HepG2 (cell line): Measurements from ENCODE around the gene DNAJC4. TPM values are rescaled to one million over a fixed set of nuclear protein-coding genes. Genes with fewer than 3 reads are reported as not detected.
A peak's percentile ranks its signal among the peaks of the same experiment; 100 is the strongest.

ENCODE experiments used
- ARID3A ChIP-seq: IDR thresholded peaks from 2 replicates; pipeline ENCODE4 v1.6.1; 2012; ENCODE audit warnings: low read depth, low read length, improper control_type of control experiment
- ARNTL ChIP-seq: sonication (generic); formaldehyde crosslinking; IDR thresholded peaks from 2 replicates; pipeline ENCODE4 v1.4.0; 2020; ENCODE audit warnings: mild to moderate bottlenecking, missing genetic modification reagents
- ELF4 ChIP-seq: sonication (generic); formaldehyde crosslinking; IDR thresholded peaks from 2 replicates; pipeline ENCODE4 v1.5.0; 2020; ENCODE audit warnings: missing genetic modification reagents, mild to moderate bottlenecking, moderate library complexity, borderline replicate concordance
- GFI1 ChIP-seq: sonication (generic); formaldehyde crosslinking; IDR thresholded peaks from 2 replicates; pipeline ENCODE4 v1.5.0; 2020; ENCODE audit warnings: missing genetic modification reagents, mild to moderate bottlenecking, borderline replicate concordance
- KMT2A ChIP-seq: sonication (generic); formaldehyde crosslinking; IDR thresholded peaks from 2 replicates; pipeline ENCODE4 v1.4.0; 2020; ENCODE audit warnings: missing genetic modification reagents
- MAZ ChIP-seq, 2 experiments: sonication (generic) in 1 of 2; formaldehyde crosslinking in 1 of 2; IDR thresholded peaks; 2 replicates each; pipeline versions ENCODE4 v1.5.0 to v1.6.1; 2012 to 2020; ENCODE audit warnings: low read depth in 2 of 2, mild to moderate bottlenecking in 2 of 2, borderline replicate concordance in 1 of 2, improper control_type of control experiment in 1 of 2, low read length in 1 of 2, missing genetic modification reagents in 1 of 2, moderate library complexity in 1 of 2
- NFKB2 ChIP-seq: sonication (generic); formaldehyde crosslinking; IDR thresholded peaks from 2 replicates; pipeline ENCODE4 v1.4.0; 2020; ENCODE audit warnings: missing genetic modification reagents, borderline replicate concordance
- PPARG ChIP-seq: conservative IDR thresholded peaks from 2 replicates; pipeline ENCODE4 v1.6.1; 2016; ENCODE audit warnings: missing biosample characterization, missing genetic modification reagents
- SCMH1 ChIP-seq: sonication (generic); formaldehyde crosslinking; IDR thresholded peaks from 2 replicates; pipeline ENCODE4 v1.9.0; 2021; ENCODE audit warnings: missing genetic modification reagents, mild to moderate bottlenecking, borderline replicate concordance
- SNAPC2 ChIP-seq: sonication (generic); formaldehyde crosslinking; IDR thresholded peaks from 2 replicates; pipeline ENCODE4 v1.8.1; 2022; ENCODE audit warnings: mild to moderate bottlenecking, missing genetic modification reagents
- TFDP1 ChIP-seq: IDR thresholded peaks from 2 replicates; pipeline ENCODE4 v1.6.1; 2016; ENCODE audit warnings: missing compliant biosample characterization, missing genetic modification reagents, borderline replicate concordance
- ZBTB7A ChIP-seq: sonication (generic); formaldehyde crosslinking; IDR thresholded peaks from 2 replicates; pipeline ENCODE4 v1.8.0; 2022; ENCODE audit warnings: mild to moderate bottlenecking, missing genetic modification reagents
- ZNF746 ChIP-seq: sonication (generic); formaldehyde crosslinking; IDR thresholded peaks from 2 replicates; pipeline ENCODE4 v1.8.0; 2022; ENCODE audit warnings: mild to moderate bottlenecking, missing genetic modification reagents
- polyA plus RNA-seq, 8 experiments: library from polyadenylated mRNA; depleted of rRNA in 3 of 8; stranded (reverse) in 7 of 8; unstranded in 1 of 8; fragments of >200 nt; fragmentation: Illumina TruSeq in 4 of 8; extraction: Trizol in 4 of 8; gene quantifications; 2 replicates each; pipeline versions ENCODE4 v1.2.1 to v1.2.3, GENCODE V29; 2011 to 2016; ENCODE audit warnings: low read depth in 4 of 8, missing spikeins in 1 of 8, mixed read lengths in 1 of 8; ENCODE audit not compliant: insufficient read depth in 1 of 8
- total RNA-seq, 5 experiments: library from RNA; depleted of rRNA; stranded (reverse); fragments of >200 nt; fragmentation: Illumina TruSeq; extraction: Trizol; gene quantifications; 2 replicates each; pipeline ENCODE4 v1.2.3, GENCODE V29; 2016; ENCODE audit warnings: low read depth in 1 of 5
- TF ChIP-seq, protein P1 (sequence below): sonication (generic); formaldehyde crosslinking; IDR thresholded peaks from 2 replicates; pipeline ENCODE4 v1.4.0; 2020; ENCODE audit warnings: mild to moderate bottlenecking, missing genetic modification reagents
- TF ChIP-seq, protein P2 (sequence below): conservative IDR thresholded peaks from 2 replicates; pipeline ENCODE4 v1.6.1; 2018; ENCODE audit warnings: missing genetic modification reagents
- TF ChIP-seq, protein P3 (sequence below): sonication (generic); formaldehyde crosslinking; IDR thresholded peaks from 2 replicates; pipeline ENCODE4 v1.5.0; 2020; ENCODE audit warnings: missing genetic modification reagents
- TF ChIP-seq, protein P4 (sequence below): sonication (generic); formaldehyde crosslinking; IDR thresholded peaks from 2 replicates; pipeline ENCODE4 v1.4.0; 2020; ENCODE audit warnings: missing genetic modification reagents, borderline replicate concordance

Gene DNAJC4
- total and polyA plus RNA-seq, 2 of the 13 experiments (the other 11 are each of a cell fraction or from before 2014, with no cell fraction given): 10.3 to 60.8 TPM

- TF ChIP-seq ZNF746 (CRISPR knock-in tag) (0 out of 2 replicates have a peak, but pooled peaks have one; percentile 19), PPARG (0 out of 2 replicates have a peak, but pooled peaks have one; percentile 30), SNAPC2 (CRISPR knock-in tag) (0 out of 2 replicates have a peak, but pooled peaks have one; percentile 49), MAZ (IDR thresholded peaks at IDR 0.05; ENCODE audit: borderline replicate concordance, low read depth, low read length) (peak; percentile 63; the same call in 1 of the 2 replicates), MAZ (CRISPR knock-in tag; IDR thresholded peaks at IDR 0.05; ENCODE audit: low read depth) (0 out of 2 replicates have a peak, but pooled peaks have one; percentile 29), SCMH1 (CRISPR knock-in tag) (no peak), TFDP1 (no peak; the same call in 1 of the 2 replicates), GFI1 (CRISPR knock-in tag) (no peak), KMT2A (no peak), ZBTB7A (peak; percentile 78), ELF4 (CRISPR knock-in tag) (no peak), ARNTL (CRISPR knock-in tag) (peak; percentile 54; the same call in 1 of the 2 replicates), NFKB2 (CRISPR knock-in tag) (peak; percentile 80; the same call in 1 of the 2 replicates), ARID3A (no peak)
- TF ChIP-seq, protein P1, sequence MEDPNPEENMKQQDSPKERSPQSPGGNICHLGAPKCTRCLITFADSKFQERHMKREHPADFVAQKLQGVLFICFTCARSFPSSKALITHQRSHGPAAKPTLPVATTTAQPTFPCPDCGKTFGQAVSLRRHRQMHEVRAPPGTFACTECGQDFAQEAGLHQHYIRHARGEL: no peak
- TF ChIP-seq, protein P2, sequence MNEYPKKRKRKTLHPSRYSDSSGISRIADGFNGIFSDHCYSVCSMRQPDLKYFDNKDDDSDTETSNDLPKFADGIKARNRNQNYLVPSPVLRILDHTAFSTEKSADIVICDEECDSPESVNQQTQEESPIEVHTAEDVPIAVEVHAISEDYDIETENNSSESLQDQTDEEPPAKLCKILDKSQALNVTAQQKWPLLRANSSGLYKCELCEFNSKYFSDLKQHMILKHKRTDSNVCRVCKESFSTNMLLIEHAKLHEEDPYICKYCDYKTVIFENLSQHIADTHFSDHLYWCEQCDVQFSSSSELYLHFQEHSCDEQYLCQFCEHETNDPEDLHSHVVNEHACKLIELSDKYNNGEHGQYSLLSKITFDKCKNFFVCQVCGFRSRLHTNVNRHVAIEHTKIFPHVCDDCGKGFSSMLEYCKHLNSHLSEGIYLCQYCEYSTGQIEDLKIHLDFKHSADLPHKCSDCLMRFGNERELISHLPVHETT (CRISPR knock-in tag): peak; percentile 79; the same call in 1 of the 2 replicates
- TF ChIP-seq, protein P3, sequence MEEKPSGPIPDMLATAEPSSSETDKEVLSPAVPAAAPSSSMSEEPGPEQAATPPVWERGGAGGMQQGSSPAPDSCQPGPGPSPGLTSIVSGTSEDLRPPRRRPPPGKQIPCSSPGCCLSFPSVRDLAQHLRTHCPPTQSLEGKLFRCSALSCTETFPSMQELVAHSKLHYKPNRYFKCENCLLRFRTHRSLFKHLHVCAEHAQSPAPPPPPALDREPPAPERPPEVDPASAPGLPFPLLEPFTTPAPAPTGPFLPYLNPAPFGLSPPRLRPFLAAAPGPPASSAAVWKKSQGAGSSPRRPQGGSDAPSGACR: 0 out of 2 replicates have a peak, but pooled peaks have one; percentile 45
- TF ChIP-seq, protein P4, sequence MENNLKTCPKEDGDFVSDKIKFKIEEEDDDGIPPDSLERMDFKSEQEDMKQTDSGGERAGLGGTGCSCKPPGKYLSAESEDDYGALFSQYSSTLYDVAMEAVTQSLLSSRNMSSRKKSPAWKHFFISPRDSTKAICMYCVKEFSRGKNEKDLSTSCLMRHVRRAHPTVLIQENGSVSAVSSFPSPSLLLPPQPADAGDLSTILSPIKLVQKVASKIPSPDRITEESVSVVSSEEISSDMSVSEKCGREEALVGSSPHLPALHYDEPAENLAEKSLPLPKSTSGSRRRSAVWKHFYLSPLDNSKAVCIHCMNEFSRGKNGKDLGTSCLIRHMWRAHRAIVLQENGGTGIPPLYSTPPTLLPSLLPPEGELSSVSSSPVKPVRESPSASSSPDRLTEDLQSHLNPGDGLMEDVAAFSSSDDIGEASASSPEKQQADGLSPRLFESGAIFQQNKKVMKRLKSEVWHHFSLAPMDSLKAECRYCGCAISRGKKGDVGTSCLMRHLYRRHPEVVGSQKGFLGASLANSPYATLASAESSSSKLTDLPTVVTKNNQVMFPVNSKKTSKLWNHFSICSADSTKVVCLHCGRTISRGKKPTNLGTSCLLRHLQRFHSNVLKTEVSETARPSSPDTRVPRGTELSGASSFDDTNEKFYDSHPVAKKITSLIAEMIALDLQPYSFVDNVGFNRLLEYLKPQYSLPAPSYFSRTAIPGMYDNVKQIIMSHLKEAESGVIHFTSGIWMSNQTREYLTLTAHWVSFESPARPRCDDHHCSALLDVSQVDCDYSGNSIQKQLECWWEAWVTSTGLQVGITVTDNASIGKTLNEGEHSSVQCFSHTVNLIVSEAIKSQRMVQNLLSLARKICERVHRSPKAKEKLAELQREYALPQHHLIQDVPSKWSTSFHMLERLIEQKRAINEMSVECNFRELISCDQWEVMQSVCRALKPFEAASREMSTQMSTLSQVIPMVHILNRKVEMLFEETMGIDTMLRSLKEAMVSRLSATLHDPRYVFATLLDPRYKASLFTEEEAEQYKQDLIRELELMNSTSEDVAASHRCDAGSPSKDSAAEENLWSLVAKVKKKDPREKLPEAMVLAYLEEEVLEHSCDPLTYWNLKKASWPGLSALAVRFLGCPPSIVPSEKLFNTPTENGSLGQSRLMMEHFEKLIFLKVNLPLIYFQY (CRISPR knock-in tag): peak; percentile 32; the same call in 1 of the 2 replicates
Measured at GRCh38 chr11:64234647-64235379, 4.5 kb downstream of the DNAJC4 start (continued).
